Choroid plexus epithelial cell (primary cell): ENCODE measurements around the gene RCN1.

ENCODE experiments used
- DNase-seq: peaks from one replicate; pipeline ENCODE4 v3.0.0-alpha.2; 2010; ENCODE audit warnings: low read depth
- H3K4me3 ChIP-seq: 2 replicates; pipeline ENCODE4 v1.5.1; 2011; ENCODE audit warnings: low read depth, mild to moderate bottlenecking, control low read depth, low read length, moderate library complexity
- CTCF ChIP-seq: conservative IDR thresholded peaks from 2 replicates; pipeline ENCODE4 v1.5.1; 2011; ENCODE audit warnings: low read depth, mild to moderate bottlenecking, control low read depth, inconsistent platforms, low read length, moderate library complexity

RCN1 gene

GRCh38 chr11:32109592-32109991 is 18.7 kb downstream of the RCN1 start:
- no peak for DNase-seq
- TF ChIP-seq CTCF: no peak

DNA sequence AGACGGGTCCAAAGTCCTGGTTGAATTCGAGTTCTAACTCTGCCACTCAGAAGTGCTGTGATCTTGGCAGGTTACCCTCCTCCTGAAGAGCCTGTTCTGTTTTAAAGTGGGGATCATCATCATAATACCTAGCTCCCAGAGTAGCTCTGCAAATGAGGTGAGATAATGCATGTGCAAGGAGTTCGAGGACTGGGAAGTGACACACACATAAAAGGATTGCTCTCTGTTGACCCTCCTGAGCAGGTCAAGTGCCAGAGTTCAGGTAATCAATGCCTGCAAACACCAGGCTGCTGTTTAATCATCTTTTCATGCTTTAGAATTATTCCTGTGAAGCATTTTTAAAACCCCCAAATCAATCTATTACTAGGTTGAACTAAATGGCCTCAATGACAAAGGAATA is 19.9 kb downstream of the RCN1 start:
- DNase-seq: no peak
- H3K4me3 ChIP-seq: no peak overlapping the region
- no peak for TF ChIP-seq CTCF

More at GRCh38 chr11:32109592-32109991, 18.7 kb downstream of the RCN1 start:
- H3K4me3 ChIP-seq: no peak overlapping the region

GRCh38 chr11:32113200-32113919 is 22.5 kb downstream of the RCN1 start:
- peak; percentile 95 for DNase-seq

GRCh38 chr11:32113920-32114203 is 23.0 kb downstream of the RCN1 start:
- DNase-seq: no peak
- TF ChIP-seq CTCF: no peak
- no peak overlapping the region for H3K4me3 ChIP-seq

More at GRCh38 chr11:32113200-32113919, 22.5 kb downstream of the RCN1 start:
- no peak overlapping the region for H3K4me3 ChIP-seq
- no peak for TF ChIP-seq CTCF

- peak; percentile 34 for TF ChIP-seq CTCF
- H3K4me3 ChIP-seq: no peak overlapping the region
- no peak for DNase-seq
Observed at GRCh38 chr11:32115446-32115845, 24.6 kb downstream of the RCN1 start.

- TF ChIP-seq CTCF: no peak
- no peak for DNase-seq
- no peak overlapping the region for H3K4me3 ChIP-seq
Observed at GRCh38 chr11:32116668-32117067, 25.8 kb downstream of the RCN1 start.
